NOMO-1 (cell line): ENCODE data around the gene CRCP.

ENCODE experiments used
- DNase-seq, 2 experiments: peaks; one replicate each; lab custom pipeline; 2025; ENCODE audit not compliant: unreplicated experiment in 2 of 2; lab: John Stamatoyannopoulos, UW

The CRCP gene

GRCh38 chr7:66186991-66187390, 72.3 kb downstream of the CRCP start:
- no peak for DNase-seq

DNA sequence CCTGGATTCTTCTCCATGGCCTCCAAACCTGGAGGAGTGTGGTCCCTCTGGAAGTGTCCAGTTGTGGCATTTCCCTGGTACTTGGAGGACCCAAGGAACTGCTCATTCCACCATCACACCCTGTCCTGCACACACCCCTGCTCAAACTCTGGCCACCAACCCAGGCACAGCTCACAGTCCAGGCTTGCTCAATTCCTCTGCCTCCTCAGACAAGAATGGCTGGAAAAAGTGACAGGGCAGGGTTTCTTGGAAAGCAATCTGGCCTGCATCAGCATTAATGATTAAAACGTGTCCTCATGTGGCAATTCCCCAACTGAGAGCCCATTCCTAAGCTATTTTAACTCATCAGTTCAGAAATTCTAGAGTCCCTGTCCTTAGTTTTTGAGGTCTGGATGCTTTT, 73.3 kb downstream of the CRCP start:
- DNase-seq, result no peak

- no peak for DNase-seq
Observed at GRCh38 chr7:66188645-66189044, 74.0 kb downstream of the CRCP start.

GRCh38 chr7:66189695-66190503, 75.3 kb downstream of the CRCP start:
- DNase-seq, result no peak

- no peak for DNase-seq
Observed at GRCh38 chr7:66190504-66190857, 75.8 kb downstream of the CRCP start.

- DNase-seq, result no peak
Observed at GRCh38 chr7:66193146-66193725, 78.6 kb downstream of the CRCP start.

- DNase-seq, result no peak
Observed at GRCh38 chr7:66198469-66198868, 83.8 kb downstream of the CRCP start.

GRCh38 chr7:66198956-66199355, 84.3 kb downstream of the CRCP start:
- no peak for DNase-seq

- DNase-seq, result no peak
Observed at GRCh38 chr7:66202441-66202840, 87.8 kb downstream of the CRCP start.
